HL-60 (cell line): ENCODE results near the gene SRSF4.

Experiments used
- GABPA ChIP-seq: IDR thresholded peaks from 2 replicates; pipeline ENCODE4 v1.6.1; 2012; ENCODE audit warnings: low read depth
- TF ChIP-seq, protein P1 (sequence below): IDR thresholded peaks from one replicate; pipeline ENCODE4 v1.5.1; 2011; ENCODE audit warnings: low read length, control low read depth, inconsistent platforms; ENCODE audit not compliant: insufficient read depth

DNA sequence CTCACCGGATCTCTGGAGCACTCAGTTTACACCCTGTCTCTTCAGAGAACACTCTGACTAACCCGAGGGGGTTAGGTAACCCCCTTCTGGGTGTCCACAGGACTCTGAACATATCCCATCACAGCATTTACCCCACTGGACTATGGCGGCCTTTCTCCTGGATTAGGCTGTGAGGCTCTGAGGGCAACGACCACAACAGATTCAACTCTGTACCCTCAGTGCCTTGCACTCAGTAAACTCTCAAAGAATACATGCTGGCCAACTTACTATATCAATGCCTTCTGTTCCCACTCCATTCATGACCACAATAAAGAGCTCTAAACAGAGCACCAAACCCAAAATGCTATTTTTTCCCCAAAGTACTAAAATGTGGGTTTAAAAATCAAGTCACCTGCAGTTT lies 43.7 kb upstream of the SRSF4 start:
- TF ChIP-seq, protein P1, sequence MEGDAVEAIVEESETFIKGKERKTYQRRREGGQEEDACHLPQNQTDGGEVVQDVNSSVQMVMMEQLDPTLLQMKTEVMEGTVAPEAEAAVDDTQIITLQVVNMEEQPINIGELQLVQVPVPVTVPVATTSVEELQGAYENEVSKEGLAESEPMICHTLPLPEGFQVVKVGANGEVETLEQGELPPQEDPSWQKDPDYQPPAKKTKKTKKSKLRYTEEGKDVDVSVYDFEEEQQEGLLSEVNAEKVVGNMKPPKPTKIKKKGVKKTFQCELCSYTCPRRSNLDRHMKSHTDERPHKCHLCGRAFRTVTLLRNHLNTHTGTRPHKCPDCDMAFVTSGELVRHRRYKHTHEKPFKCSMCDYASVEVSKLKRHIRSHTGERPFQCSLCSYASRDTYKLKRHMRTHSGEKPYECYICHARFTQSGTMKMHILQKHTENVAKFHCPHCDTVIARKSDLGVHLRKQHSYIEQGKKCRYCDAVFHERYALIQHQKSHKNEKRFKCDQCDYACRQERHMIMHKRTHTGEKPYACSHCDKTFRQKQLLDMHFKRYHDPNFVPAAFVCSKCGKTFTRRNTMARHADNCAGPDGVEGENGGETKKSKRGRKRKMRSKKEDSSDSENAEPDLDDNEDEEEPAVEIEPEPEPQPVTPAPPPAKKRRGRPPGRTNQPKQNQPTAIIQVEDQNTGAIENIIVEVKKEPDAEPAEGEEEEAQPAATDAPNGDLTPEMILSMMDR, result no peak
- no peak for TF ChIP-seq GABPA
